GM19240 (cell line): ENCODE data around the gene CFAP92.

Experiments
- DNase-seq: peaks from one replicate; pipeline ENCODE4 v3.0.0; 2011; ENCODE audit warnings: low spot score; ENCODE audit not compliant: insufficient read length

CFAP92 gene

DNA sequence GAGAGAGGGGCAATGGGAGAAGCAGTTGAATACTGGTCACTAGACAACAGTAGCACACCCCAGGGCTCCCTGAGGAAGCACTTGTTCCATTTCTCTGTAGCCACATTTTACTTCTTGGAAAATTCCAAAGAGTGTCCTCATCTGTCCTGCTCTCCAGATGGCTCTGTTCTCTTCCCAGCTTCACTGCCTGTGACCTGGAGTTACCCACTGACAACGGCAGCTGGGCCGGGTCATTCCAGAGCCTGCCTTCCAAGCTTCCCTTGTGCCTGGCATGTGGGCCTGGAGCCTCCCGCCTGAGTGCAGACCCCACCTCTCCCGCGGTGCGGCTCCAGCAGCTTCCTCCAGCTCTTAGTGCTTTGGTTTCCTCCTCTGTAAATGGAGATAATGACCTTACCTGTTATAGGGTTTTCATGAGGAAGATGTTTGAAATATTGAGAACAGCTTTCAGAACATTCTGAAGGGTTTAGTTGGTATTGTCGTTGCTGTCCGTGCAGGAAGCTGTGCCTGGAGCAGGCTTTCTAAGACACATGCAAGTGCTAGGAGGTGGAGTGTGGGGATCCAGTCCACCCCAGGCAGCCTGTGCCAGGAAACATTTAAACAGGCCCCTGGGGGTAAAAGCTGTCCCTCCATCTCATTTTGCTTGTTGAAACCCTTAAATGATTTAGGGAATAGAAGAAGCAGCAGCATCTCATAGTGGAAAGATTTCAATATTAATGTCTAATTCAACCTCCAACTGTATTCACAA, 32.0 kb upstream of the CFAP92 start:
- DNase-seq = no peak

DNA sequence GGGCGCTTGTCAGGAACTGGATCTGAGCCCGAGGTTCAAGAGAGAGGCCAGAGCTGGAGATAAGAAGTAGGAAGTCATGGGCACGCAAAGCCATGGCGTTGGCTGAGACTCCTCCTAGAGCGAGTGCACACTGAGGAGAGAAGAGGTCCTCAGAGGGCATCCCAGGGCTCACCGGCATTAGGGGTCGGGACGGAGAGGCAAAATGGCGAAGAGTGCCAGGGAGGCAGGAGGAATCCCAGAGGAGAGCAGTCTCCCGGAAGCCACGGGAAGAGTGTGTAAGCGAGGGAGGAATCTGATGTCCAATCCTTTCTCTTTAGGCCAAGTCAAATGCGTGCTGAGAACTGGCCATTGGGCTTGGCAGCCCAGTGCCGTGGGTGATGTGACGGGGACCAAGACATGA, 31.2 kb upstream of the CFAP92 start:
- DNase-seq = no peak

DNA sequence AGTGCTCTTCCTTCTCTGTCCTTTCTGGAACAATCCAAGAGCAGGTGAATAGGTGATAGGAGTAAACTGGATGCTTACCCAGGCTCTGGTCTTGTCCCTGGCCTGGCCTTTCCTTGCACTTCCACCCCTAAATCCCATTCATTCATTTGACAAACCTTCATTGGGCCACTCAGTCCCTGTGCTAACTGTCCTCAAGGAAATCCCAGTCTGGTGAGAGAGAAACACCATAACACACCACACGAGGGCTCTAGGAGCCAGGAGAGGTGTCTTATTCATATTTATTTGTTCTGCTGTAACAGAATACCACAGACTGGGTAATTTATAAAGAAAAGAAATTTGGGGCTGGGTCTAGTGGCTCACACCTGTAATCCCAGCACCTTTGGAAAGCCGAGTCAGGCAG, 30.0 kb upstream of the CFAP92 start:
- no peak for DNase-seq

DNA sequence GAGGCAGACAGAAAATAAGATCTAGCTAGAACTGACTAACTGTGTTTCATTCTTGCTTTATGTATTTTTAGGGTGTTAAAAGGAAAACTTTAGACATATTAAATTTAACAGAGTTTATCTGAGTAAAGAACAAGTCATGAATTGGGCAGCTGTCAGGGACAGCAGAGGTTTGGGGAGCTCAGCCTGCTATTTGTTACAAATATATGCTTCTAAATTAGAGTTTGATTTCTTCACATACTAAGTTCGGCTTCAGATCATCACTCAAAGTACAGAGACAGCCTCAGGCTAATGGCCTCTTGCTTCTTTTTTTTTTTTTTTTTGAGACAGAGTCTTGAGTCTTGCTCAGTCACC, 29.1 kb upstream of the CFAP92 start:
- DNase-seq = no peak

DNA sequence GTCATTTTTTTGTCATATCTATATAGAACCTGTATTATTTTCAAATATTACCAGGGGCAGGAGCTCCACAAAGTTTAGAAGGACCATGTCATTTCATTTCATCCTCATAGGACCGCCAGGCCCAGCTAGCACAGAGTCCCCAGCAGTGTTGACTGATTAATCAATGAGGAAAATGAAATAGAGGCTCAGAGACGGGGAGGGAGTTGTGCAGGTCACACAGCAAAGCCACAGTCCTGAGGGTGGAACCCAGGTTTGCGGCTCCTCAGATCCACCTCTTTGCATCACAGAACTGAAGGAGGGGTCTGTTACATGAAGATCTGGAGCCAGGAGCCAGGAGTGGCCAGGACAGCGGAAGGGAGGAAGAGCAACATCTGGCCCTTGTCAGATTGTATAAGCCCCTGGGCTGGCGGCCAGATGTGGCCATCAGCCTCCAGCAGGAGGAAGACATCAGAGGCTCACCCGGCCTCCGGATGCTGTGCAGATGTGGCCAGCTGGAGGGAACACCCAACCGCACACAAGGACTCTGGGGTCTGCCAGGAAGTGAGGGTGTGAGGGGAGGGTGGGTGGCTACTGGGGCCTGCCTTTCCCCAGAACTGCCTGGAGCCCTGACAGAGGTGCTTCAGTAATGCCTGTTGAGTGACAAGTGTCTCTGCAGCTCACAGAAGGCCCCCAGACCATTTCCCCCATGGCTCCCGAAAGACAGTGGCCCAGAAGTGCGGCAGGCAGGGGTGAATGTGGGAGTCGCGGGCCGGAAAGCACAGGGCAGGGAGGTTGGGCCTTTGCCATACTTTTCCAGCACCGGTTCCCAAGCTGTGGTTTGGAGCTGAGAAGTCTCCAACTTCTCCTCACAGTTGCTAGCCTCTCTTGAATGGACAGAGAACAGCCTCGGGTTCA, 28.5 kb upstream of the CFAP92 start:
- no peak for DNase-seq

DNA sequence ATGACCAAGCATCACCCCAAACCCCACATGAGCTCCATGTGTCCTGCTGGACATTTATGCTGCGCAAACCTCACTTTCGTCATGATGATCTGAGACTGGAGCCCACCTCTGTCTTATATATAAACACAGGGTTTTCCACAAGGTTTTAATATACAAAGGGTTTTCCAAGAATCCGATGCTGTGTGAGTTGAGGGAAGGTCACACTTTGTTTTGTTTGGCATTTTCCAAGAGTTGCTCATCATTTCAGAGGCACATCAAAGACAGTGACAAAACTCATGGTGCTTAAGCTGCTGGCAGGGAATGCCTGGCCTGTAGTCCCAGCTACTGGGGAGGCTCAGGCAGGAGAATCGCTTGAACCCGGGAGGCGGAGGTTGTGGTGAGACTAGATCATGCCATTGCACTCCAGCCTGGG, 27.3 kb upstream of the CFAP92 start:
- no peak for DNase-seq

DNA sequence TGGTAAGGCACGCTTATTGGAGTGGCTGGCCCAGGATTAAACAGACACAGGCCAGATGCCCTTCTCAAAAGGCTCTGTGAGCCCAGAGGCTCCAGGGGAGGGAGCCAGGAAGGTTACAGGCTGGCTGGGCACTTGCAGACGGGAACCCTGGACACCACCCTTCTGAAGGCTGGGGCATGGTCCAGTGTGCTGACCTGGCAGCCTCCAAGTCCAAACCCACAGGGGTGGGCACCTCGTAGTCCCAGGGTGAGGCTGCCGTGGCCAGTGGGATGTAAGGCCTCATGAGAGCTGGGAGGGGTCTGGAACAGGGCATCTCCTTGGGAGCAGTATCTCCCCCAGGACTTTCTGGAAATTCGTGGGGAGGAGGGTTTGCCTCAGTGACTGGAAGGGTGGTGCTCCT, 26.8 kb upstream of the CFAP92 start:
- DNase-seq = no peak

DNA sequence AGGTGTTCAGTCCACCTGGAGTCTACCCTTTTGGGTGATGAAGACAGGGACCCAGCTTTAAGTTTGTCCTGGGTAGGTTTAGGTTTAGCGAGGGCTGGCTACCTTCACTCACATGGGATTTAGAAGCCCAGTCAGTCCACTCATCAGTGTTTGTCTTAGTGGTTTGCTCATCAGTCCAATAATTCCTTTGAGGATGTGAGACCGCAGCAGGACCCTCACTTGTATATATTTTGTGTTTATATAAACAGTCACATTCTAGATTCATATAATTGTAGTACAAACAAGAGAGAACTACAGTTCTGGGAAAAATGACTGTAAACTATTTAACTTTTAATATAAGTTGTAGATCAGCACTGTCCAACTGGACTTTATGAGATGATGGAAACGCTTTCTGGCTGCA, 25.4 kb upstream of the CFAP92 start:
- no peak for DNase-seq

DNA sequence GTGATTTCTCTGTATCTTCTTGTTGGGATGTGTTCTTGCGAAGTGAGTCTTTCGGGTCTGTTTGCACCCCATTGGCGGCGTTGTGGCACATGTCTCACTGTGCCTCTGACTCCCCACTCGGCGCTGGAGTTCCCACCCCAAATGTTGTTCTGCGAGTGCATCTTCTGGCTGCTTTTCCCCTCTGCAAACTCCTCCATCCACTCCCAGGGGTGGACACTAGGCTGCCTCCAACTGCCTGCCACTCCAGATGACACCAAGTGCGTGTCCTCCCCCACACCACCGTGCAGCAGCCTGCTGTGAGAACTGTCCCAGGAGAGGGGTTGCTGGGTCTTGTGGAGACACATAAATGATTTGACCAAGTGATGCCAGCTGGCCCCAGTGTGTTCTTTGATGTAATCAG, 24.9 kb upstream of the CFAP92 start:
- no peak for DNase-seq

DNA sequence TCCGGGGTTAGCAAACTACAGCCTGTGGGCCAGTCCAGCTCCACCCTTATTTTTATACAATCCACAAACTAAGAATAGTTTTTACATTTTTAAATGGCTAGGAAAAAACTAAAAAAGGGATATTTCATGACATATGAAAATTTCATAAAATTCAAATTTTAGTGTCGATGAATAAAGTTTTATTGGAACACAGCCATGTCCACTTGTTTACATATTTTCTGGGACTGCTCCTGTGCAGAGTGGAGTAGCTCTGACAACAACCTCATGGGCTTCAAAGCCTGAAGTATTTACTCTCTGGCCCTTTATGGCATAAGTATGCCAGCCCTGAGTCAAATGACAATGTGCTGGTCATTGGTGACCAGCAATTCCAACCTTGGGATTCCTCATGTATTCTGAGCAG, 24.4 kb upstream of the CFAP92 start:
- DNase-seq = no peak

DNA sequence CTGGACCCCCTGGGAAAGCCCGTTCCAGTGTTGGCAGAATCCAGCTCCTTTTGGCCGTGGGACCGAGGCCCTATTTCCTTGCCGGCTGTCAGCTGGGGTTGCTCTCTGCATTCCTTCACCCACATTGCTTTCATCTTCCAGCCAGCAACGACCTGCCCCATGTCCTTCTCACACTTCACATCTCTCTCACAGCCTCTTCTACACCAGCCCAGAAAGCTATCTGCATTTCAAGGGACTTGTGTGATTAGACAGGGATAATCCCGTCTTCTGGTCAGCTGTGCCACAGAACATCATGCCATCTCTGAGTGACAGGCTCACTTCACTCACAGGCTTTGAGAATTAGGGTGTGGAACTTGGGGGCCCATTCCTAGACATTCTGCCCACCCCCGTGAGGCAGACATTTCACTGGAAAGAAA, 23.6 kb upstream of the CFAP92 start:
- no peak for DNase-seq

DNA sequence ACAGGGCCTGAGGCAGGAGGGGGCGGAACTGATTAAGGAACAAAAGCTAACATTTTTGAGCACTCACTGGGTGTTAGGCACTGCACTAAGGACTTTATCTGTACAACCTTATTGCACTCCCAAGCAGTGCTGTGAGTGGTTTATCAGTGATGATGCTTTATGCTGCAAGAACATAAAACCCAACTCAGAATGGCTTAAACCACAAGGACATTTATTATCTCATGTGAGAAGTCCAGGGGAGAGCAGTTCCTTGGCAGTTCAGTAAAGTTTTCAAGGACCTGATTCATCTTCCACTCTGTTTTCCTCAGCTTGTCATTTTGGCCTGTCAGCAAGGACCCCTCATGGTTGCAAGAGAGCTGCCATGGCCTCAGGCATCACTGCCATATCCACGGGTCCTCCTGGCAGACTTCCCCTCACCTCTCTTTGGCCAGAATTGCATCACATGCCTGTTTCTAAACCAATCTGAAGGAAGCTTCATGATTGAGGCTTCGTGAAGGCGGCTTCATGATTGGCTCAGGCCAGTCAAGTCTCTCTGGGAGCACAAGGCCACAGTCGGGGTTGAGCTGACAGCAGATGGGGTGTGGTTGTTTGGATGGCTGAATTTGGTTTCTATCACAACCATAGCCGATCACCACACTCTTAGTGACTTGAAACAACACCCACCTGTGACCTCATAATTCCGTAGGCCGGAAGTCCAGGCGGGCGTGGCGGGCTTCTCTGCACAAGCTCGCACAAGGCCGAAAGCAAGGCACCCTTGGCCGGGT, 23.0 kb upstream of the CFAP92 start:
- DNase-seq = peak; percentile 55

DNA sequence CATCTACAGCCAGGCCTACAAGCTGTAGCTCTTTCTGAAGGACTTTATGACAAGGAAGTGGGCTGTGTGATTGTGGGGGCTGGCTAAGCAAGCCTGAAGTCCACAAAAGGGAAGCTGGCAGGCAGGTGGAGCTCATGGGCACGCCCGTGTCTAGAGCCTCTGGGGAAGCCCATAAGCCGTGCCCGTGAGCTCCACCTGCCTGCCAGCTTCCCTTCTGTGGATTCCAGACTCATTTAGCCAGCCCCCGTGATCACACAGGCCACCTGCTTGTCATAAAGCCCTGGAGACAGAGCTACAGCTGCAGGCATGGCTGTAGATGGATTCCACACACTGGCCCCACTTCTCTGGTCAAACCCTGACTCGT, 22.5 kb upstream of the CFAP92 start:
- no peak for DNase-seq

DNA sequence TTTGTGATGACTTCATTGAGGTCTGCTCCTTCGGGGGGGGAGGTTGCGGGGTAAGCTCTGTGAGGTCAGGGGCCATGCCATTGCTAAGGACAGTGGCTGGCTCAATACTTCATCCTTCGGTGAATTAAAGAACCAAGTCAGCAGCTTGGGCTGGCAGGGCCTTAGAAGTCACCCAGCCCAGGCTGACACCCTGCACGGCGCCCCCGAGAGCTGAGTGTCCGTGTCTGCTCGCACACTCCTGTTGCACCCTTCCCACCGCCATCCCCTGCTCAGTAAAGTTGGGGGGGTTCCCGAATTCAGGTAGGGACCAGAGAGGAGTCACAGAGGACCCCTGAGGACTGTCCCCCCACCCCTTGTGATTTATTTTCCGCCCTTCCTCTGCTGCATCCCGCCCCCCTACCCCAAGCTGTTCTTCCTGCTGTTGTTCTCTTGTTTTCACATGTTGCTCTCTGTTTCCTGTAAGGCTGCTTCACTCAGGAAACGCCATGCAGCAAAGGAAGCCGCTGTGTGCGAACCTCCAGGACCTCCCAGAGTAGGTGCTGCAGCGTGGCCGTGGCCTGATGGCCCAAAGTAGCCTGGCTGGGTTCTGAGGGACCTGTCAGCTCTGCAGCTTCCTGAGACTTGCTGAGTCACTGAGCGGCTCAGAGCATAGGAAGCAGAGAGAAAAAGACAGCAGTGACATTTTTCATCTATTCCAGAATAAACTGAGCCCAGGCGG, 21.7 kb upstream of the CFAP92 start:
- DNase-seq = no peak

DNA sequence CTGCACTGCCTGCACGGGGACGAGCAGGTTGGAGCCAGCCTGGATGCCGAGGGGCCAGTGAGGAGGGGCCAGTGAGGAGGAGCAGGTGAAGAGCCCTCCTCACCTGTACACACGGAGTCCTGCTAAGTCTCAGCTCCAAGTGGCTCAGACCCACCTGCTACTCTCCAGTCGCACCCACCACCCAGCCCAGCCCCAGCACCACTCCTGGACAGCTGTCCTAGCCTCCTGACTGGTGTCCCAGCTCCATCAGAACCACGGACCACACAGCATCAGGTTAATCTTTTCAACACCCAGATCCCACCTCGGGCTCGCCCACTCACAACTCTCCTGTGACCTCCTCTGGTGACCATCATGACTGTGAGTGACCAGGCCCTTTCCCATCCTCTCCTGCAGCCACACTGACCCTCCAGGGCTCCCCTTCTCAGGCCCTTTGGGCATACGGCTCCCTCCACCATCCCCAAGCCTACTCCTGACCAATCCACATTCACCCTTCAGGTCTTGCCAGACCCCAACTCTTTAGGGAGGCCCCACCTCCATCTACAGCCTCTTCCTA, 21.0 kb upstream of the CFAP92 start:
- no peak for DNase-seq

DNA sequence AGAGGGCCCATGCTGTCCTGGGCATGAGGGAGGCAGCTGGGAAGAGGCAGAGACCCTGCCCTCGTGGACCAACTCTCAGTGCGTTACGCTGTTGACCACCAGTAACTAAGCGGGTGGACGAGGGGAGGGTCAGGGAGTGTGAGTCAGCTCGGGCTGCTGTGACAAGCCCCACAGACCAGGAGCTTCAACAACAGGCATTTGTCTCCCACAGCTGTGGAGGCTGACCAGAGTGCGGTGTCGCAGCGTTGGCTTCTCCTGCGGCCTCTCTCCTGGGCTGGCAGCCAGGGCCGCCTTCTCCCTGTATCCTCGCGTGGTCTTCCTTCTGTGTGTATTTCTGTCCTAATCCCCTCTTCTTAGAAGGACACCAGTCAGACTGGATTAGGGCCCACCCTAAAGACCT, 20.3 kb upstream of the CFAP92 start:
- no peak for DNase-seq

DNA sequence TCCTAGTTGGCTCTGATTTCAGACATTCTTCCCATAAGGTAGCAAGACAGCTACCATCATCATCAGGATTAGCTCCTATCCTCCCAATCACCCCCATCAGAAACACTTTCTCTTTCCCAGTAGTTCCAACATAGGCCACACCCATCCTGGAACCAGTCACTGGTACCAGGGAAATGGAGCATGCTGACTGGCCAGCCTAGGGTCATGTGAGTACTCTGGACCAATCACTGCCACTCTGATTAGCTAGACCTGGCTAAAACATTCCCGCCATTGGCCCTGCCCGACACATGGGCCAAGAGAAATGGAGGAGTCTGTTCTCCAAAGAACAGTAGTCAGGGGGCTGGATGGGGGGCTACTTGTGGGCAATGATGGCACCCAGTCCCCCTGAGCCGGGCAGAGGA, 19.6 kb upstream of the CFAP92 start:
- DNase-seq = no peak

DNA sequence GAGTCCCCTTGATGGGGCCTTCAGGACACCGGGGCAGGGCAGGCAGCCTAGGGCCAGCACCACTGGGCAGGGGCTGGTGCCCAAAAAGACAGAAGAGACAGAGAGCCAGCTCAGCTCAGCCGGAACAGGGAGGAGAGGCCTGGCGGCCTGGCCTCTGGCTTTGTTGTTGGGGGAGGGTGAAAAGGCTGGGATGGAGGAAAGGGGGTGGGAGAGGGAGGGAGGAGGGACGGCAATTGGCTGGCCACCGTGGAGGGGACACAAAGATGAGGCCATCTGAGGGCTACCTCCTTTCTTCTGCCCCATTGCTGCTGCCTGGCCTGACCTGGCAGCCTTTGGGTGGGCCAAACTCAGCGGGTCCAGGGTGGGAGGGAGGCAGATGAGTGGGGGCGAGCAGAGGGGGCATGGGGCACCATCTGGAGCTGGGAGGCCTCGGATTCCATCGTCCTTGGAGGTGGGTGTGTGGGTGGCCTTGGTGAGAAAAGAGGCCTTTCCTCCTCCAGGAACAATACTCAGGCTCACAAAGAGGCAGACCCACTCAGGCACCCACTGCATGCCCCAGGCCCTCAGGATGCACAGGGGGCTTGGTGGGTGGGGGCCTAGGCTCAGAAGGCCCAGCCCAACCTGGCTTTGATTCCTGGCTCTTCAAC, 16.6 kb upstream of the CFAP92 start:
- no peak for DNase-seq

DNA sequence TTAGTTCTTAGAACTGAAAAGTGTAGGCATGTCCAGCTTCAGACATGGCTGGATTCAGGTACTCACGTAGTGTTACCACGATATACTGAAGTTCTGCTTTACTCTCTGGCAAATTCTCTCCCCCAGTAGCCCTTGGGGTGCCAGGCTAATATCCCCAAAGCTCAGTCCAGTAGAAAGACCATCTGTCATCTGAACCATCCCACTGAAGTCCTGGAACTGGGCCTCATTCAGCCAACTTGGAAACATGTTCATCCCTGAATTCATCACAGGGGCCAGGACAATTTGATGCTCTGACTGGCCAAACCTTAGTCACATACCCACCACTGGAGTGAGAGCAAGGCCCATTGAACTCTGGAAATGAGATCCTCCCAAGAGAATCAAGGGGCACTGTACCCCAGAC, 15.4 kb upstream of the CFAP92 start:
- no peak for DNase-seq

DNA sequence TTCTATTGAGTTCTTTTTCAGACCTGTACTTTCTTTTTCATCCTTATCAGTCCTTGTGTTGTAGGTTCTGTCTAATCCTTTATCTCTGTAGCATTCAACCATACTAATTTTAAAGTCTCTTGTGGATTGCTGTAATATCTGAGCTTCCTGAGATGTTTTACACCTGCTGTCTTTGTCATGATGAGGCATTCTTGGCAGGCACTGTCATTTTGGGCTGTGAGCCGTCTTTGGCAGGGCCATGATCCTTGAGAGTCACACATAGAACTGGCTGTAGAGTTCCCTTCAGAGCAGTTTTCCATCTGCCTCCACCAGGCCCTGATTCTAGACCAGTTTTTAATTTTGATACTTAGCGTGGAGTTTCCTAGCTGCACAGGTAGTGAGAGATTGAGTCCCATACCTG, 13.9 kb upstream of the CFAP92 start:
- DNase-seq = no peak

DNA sequence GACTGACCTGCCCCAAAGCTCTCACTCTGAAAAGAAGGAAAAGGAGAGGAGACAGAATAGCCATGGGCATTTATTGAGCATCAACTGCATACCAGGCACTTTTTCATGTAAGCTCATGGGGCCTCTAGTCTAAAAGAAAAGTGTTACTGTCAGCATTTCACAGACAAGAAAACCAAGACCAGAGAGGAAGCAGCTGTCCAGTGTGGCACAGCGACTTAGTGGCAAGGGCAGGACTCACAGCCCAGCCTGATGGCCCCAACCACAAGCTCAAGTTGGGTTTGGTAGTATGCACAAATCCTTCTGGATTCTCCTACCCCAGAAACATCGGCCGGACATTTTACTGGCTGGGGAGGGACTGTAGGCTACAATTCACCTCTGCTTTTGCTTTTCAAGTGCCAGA, 13.0 kb upstream of the CFAP92 start:
- DNase-seq = no peak
